ENCODE data around the gene ZC3H12A.

DNA sequence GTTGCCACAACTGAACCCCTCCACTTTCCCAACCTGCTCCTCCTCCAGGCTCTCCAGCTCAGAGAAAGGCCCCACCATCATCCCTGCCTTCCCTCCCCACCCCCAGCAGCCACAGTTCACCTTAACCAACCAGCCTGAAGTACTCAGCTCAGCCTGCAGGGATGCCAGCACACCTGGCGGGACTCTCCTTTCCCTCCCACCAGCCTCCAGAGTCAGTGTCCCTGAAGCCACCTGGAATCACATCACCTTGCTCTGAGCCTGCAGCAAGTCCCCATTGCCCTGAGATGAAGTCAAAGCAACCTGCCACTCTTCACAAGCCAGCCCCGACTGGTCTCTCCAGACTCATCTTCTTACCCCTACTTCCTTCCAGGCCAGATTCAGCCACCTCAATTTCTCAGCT lies 26.2 kb upstream of the ZC3H12A start:
- TF ChIP-seq, protein P1, sequence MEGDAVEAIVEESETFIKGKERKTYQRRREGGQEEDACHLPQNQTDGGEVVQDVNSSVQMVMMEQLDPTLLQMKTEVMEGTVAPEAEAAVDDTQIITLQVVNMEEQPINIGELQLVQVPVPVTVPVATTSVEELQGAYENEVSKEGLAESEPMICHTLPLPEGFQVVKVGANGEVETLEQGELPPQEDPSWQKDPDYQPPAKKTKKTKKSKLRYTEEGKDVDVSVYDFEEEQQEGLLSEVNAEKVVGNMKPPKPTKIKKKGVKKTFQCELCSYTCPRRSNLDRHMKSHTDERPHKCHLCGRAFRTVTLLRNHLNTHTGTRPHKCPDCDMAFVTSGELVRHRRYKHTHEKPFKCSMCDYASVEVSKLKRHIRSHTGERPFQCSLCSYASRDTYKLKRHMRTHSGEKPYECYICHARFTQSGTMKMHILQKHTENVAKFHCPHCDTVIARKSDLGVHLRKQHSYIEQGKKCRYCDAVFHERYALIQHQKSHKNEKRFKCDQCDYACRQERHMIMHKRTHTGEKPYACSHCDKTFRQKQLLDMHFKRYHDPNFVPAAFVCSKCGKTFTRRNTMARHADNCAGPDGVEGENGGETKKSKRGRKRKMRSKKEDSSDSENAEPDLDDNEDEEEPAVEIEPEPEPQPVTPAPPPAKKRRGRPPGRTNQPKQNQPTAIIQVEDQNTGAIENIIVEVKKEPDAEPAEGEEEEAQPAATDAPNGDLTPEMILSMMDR (IDR thresholded peaks at IDR 0.05; ENCODE audit: low read length): no peak
- no peak for TF ChIP-seq EZH2 (IDR thresholded peaks at IDR 0.05; ENCODE audit: borderline replicate concordance, low read length)

Measured in OCI-LY1 (cell line).